ENCODE data around the gene LRP2. TPM values are rescaled to one million over a fixed set of nuclear protein-coding genes. Genes with fewer than 3 reads are reported as not detected.

Gene LRP2
- total and polyA plus RNA-seq, 7 donors = 1.9 TPM; not detected in 6

DNA sequence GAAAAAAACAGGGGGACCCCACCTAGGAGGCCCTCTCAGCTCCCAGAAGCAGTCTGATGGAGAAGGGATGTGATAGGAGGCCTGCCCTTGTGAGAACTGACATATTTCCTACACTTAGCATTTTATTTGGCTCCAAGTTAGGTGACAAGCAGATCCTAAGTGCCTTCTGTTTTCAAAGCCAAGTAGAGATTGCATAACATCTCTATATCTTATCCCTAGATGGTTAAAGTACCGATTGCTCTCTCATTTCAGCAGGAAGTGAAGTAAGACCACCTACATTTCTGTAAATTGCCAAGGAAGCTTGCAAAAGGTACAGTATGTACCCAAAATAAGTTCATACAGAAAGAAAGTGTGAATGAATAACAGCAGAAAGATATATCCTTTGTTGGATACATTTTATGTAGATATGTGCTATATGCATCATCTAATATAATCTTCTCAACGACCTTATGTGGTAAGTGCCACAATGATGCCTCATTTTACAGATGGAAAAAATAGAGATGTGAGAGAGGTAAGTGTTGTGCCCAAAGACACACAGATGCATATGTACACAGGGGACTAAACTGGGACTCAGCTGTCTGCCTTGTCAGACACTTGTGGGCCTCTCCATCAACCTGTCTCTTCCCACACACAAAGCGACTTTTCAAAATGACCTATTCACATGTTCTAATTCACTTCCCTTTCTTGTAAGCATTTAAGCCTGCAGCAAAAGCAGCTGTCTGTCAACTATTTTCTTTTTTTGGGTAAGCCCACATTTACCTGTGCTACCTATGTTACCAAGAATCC is 254.0 kb downstream of the LRP2 start:
- Histone ChIP-seq H3K27me3 (no peaks in the 10 kb centered on the region), H3K4me3 (no peak overlapping the region), H3K9me3 (no peaks in the 10 kb centered on the region), H3K27ac (no peak overlapping the region), H3K36me3 (no peaks in the 10 kb centered on the region), H3K4me1 (peaks cover 0 to 7% (median 0%) of the 10 kb centered on the region in 4 donors)
- WGBS, 2 donors = 59 to 66% methylated on average over 3 of the region's 3 CpGs
- intact Hi-C loops (cut with DNase I) = no loop called here
- TF ChIP-seq, protein P1, sequence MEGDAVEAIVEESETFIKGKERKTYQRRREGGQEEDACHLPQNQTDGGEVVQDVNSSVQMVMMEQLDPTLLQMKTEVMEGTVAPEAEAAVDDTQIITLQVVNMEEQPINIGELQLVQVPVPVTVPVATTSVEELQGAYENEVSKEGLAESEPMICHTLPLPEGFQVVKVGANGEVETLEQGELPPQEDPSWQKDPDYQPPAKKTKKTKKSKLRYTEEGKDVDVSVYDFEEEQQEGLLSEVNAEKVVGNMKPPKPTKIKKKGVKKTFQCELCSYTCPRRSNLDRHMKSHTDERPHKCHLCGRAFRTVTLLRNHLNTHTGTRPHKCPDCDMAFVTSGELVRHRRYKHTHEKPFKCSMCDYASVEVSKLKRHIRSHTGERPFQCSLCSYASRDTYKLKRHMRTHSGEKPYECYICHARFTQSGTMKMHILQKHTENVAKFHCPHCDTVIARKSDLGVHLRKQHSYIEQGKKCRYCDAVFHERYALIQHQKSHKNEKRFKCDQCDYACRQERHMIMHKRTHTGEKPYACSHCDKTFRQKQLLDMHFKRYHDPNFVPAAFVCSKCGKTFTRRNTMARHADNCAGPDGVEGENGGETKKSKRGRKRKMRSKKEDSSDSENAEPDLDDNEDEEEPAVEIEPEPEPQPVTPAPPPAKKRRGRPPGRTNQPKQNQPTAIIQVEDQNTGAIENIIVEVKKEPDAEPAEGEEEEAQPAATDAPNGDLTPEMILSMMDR (IDR thresholded peaks at IDR 0.05) = no peak
- DNase-seq = no peak

DNA sequence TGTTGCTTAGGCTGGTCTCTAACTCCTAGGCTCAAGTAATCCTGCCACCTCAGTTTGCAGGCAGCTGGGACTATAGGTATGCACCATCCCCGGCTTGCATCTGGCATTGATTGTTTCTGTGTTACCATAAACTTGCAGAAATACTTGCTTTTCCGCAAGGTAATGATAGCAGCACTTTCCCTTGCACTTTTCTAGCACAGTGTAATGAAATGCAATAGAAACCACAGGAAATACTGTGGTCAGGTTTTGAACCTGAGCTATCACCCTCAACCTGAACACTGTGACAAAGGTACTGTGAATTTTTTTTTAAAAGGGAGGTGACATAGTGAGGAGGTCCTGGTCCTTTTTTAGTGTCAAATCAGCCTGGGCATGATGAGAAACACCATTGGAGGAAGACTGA is 254.7 kb downstream of the LRP2 start:
- WGBS, 2 donors = 44 to 74% methylated on average over 2 of the region's 2 CpGs
- no peaks in the 10 kb centered on the region for H3K36me3 ChIP-seq
- peaks cover 0 to 7% (median 0%) of the 10 kb centered on the region in 4 donors for H3K4me1 ChIP-seq
- DNase-seq = no peak
- H3K9me3 ChIP-seq = no peaks in the 10 kb centered on the region
- no peak overlapping the region for H3K27ac ChIP-seq
- TF ChIP-seq, protein P1 (IDR thresholded peaks at IDR 0.05) = no peak
- TF ChIP-seq POLR2AphosphoS5 (IDR thresholded peaks at IDR 0.05) (no peak), POLR2A (IDR thresholded peaks at IDR 0.05) (no peak)
- H3K27me3 ChIP-seq = no peaks in the 10 kb centered on the region
- no peak overlapping the region for H3K4me3 ChIP-seq
- intact Hi-C loops (cut with DNase I) = no loop called here

DNA sequence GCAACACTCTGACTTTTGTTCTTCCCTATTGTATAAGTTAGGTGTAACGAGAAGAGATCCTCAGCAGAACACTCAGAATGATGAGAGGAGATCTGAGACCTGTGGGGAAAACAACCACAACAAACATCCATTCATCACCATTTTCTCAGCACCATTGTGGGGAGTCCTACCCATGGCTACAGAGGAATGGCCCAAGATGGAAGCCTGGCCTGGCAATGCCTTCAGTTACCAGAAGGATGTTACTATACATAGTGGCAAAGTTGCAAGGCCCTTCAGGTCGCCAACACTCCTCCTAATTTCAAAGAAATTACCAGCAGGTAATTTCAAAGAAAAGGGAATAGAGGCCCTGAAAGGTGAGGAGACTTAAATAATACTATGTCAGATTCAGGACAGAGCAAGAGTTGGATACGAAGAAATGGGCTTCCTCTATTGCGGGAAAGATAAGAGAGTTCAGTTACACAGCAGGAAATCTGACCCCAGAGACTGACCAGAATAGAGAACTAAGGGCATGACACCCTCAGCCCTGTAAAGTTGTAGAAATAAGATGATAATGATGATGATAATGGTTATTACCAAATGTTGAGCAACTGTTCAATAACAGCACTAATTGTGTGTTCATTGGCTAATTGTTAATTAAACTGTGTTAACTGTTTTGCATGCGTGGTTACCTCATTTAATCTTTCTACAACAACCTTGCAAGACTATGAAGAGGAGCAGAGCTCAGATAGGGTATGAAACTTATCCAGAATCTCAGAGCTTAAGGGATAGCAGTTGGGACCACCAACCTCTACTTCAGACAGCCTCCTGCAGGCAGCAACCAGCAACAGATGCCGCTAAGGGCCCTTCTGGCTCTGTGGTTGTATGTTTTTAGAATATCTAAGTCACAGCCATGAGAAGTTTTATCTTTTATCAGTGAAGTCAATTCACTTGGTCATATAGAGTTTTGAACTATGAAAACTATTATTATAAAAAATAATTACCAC is 255.5 kb downstream of the LRP2 start:
- TF ChIP-seq, protein P1 (IDR thresholded peaks at IDR 0.05) = no peak
- TF ChIP-seq EP300 (IDR thresholded peaks at IDR 0.05) (no peak), POLR2AphosphoS5 (IDR thresholded peaks at IDR 0.05) (no peak), POLR2A (IDR thresholded peaks at IDR 0.05) (no peak)
- WGBS, 2 donors = 83 to 92% methylated on average over 6 of the region's 6 CpGs
- H3K4me1 ChIP-seq = peaks cover 0 to 7% (median 0%) of the 10 kb centered on the region in 4 donors
- intact Hi-C loops (cut with DNase I) = no loop called here
- no peaks in the 10 kb centered on the region for H3K36me3 ChIP-seq
- no peak overlapping the region for H3K27ac ChIP-seq
- no peak for DNase-seq
- H3K27me3 ChIP-seq = no peaks in the 10 kb centered on the region
- no peaks in the 10 kb centered on the region for H3K9me3 ChIP-seq
- H3K4me3 ChIP-seq = no peak overlapping the region

DNA sequence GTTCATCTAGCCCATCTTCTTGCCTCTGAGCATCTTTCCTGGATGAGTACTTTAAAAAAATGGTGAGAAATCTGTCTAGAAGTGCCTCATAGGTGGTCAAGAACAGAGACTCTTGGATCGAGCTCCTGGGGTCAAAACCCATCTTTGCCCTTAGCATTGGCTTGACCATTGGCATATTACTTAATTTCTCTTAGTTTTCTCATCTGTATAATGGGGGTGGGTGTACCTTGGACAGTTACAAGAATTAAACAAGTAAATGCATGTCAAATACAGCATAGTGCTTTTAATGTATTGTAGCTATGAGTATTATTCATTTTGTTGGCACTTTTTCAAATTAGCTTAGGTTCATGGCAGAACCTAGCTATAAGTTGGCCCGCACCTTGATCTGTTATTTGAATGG is 256.2 kb downstream of the LRP2 start:
- DNase-seq = no peak
- H3K4me3 ChIP-seq = no peak overlapping the region
- H3K27me3 ChIP-seq = no peaks in the 10 kb centered on the region
- no peaks in the 10 kb centered on the region for H3K9me3 ChIP-seq
- intact Hi-C loops (cut with DNase I) = no loop called here
- TF ChIP-seq POLR2AphosphoS5 (IDR thresholded peaks at IDR 0.05) (no peak), POLR2A (IDR thresholded peaks at IDR 0.05) (no peak), EP300 (IDR thresholded peaks at IDR 0.05) (no peak)
- TF ChIP-seq, protein P1 (IDR thresholded peaks at IDR 0.05) = no peak
- peaks cover 0 to 7% (median 0%) of the 10 kb centered on the region in 4 donors for H3K4me1 ChIP-seq
- H3K36me3 ChIP-seq = no peaks in the 10 kb centered on the region
- no peak overlapping the region for H3K27ac ChIP-seq
- WGBS, 2 donors = 93 to 96% methylated on average over 2 of the region's 2 CpGs
